Measurements from ENCODE around the gene CBFA2T2. TPM values are rescaled to one million over a fixed set of nuclear protein-coding genes. Genes with fewer than 3 reads are reported as not detected.

CBFA2T2 gene
- total and polyA plus RNA-seq, 2 experiments from 2014 or later = 29.2 to 33.1 TPM

GRCh38 chr20:33561692-33562601 is 72.1 kb downstream of the CBFA2T2 start:
- Histone ChIP-seq H3K27me3 (no peaks in the 10 kb centered on the region), H2AFZ (no peak overlapping the region), H4K20me1 (ENCODE audit: insufficient read depth, poor library complexity, severe bottlenecking) (peaks cover 7% of the 10 kb centered on the region), H3K9me2 (replicated peaks; ENCODE audit: insufficient read depth) (no peaks in the 10 kb centered on the region), H3K4me2 (peak overlapping the region; percentile 58), H3K36me3 (replicated peaks; ENCODE audit: insufficient read depth, low read depth) (no peaks in the 10 kb centered on the region), H3K4me3 (no peak overlapping the region), H3K4me1 (ENCODE audit: insufficient read depth) (peaks cover 7% of the 10 kb centered on the region), H3K9me3 (ENCODE audit: low read depth) (no peaks in the 10 kb centered on the region), H3K79me2 (peaks cover 82% of the 10 kb centered on the region), H3K27ac (peak overlapping the region; percentile 28)
- TF ChIP-seq EZH2 (IDR thresholded peaks at IDR 0.05; ENCODE audit: borderline replicate concordance) = no peak
- DNase-seq (ENCODE audit: low spot score) = peak; percentile 93
- whole genome bisulfite sequencing (ENCODE audit: low lambda C conversion rate, missing lambda C conversion rate) = 31% methylated on average over 5 of the region's 5 CpGs

- Histone ChIP-seq H3K79me2 (peaks cover 86% of the 10 kb centered on the region), H3K4me3 (no peak overlapping the region), H3K27ac (no peak overlapping the region), H3K4me1 (ENCODE audit: insufficient read depth) (peaks cover 19% of the 10 kb centered on the region), H3K4me2 (peak overlapping the region; percentile 58), H3K27me3 (no peaks in the 10 kb centered on the region), H3K36me3 (replicated peaks; ENCODE audit: insufficient read depth, low read depth) (no peaks in the 10 kb centered on the region), H4K20me1 (ENCODE audit: insufficient read depth, poor library complexity, severe bottlenecking) (peaks cover 13% of the 10 kb centered on the region), H3K9me3 (ENCODE audit: low read depth) (no peaks in the 10 kb centered on the region), H2AFZ (no peak overlapping the region), H3K9me2 (replicated peaks; ENCODE audit: insufficient read depth) (no peaks in the 10 kb centered on the region)
- 89% methylated on average over 8 of the region's 8 CpGs for WGBS (ENCODE audit: low lambda C conversion rate, missing lambda C conversion rate)
- DNase-seq (ENCODE audit: low spot score) = no peak
- TF ChIP-seq CTCF (IDR thresholded peaks at IDR 0.05; ENCODE audit: poor library complexity) (no peak), EZH2phosphoT487 (IDR thresholded peaks at IDR 0.05; ENCODE audit: low read depth, severe bottlenecking, unreplicated experiment) (no peak), EZH2 (IDR thresholded peaks at IDR 0.05; ENCODE audit: borderline replicate concordance) (no peak)
Observed at GRCh38 chr20:33563788-33564187, 73.9 kb downstream of the CBFA2T2 start.

- H3K27ac ChIP-seq = no peak overlapping the region
- H3K36me3 ChIP-seq (replicated peaks; ENCODE audit: insufficient read depth, low read depth) = no peaks in the 10 kb centered on the region
- 65% methylated on average over 7 of the region's 7 CpGs for WGBS (ENCODE audit: low lambda C conversion rate, missing lambda C conversion rate)
- no peak overlapping the region for H2AFZ ChIP-seq
- peak overlapping the region; percentile 1 for H3K4me2 ChIP-seq
- DNase-seq (ENCODE audit: low spot score) = no peak
- no peaks in the 10 kb centered on the region for H3K9me3 ChIP-seq (ENCODE audit: low read depth)
- H3K79me2 ChIP-seq = peaks cover 92% of the 10 kb centered on the region
- H3K4me1 ChIP-seq (ENCODE audit: insufficient read depth) = peaks cover 25% of the 10 kb centered on the region
- peaks cover 13% of the 10 kb centered on the region for H4K20me1 ChIP-seq (ENCODE audit: insufficient read depth, poor library complexity, severe bottlenecking)
- no peak overlapping the region for H3K4me3 ChIP-seq
- H3K9me2 ChIP-seq (replicated peaks; ENCODE audit: insufficient read depth) = no peaks in the 10 kb centered on the region
- no peak for TF ChIP-seq EZH2 (IDR thresholded peaks at IDR 0.05; ENCODE audit: borderline replicate concordance)
- TF ChIP-seq CTCF (IDR thresholded peaks at IDR 0.05; ENCODE audit: poor library complexity) = no peak
- no peak for TF ChIP-seq EZH2phosphoT487 (IDR thresholded peaks at IDR 0.05; ENCODE audit: low read depth, severe bottlenecking, unreplicated experiment)
- no peaks in the 10 kb centered on the region for H3K27me3 ChIP-seq
Observed at GRCh38 chr20:33566781-33567603, 77.1 kb downstream of the CBFA2T2 start.

All from hepatocyte (in vitro differentiated cells).